Neuron (in vitro differentiated cells): ENCODE results near the gene CDH23.

Experiments used
- H2AFZ ChIP-seq: one replicate; pipeline ENCODE4 v1.6.1; 2013; ENCODE audit warnings: low read depth, mild to moderate bottlenecking, inconsistent platforms, low read length, moderate library complexity
- H3K27me3 ChIP-seq: one replicate; pipeline ENCODE4 v1.6.1; 2013; ENCODE audit warnings: low read length; ENCODE audit not compliant: insufficient read depth
- H3K36me3 ChIP-seq: one replicate; pipeline ENCODE4 v1.6.1; 2013; ENCODE audit warnings: low read length; ENCODE audit not compliant: insufficient read depth
- H3K4me1 ChIP-seq: one replicate; pipeline ENCODE4 v1.6.1; 2013; ENCODE audit warnings: low read length; ENCODE audit not compliant: insufficient read depth
- H3K4me3 ChIP-seq: 2 replicates; pipeline ENCODE4 v1.5.1; 2013; ENCODE audit warnings: mild to moderate bottlenecking, low read length, moderate library complexity
- H3K9me3 ChIP-seq: one replicate; pipeline ENCODE4 v1.6.1; 2013; ENCODE audit warnings: low read length

Gene CDH23

GRCh38 chr10:71746344-71747037, 349.8 kb downstream of the CDH23 start:
- no peaks in the 10 kb centered on the region for H3K36me3 ChIP-seq
- no peak overlapping the region for H3K4me3 ChIP-seq
- H2AFZ ChIP-seq: no peak overlapping the region
- peaks cover 4% of the 10 kb centered on the region for H3K27me3 ChIP-seq
- H3K4me1 ChIP-seq: no peaks in the 10 kb centered on the region
- no peaks in the 10 kb centered on the region for H3K9me3 ChIP-seq

DNA sequence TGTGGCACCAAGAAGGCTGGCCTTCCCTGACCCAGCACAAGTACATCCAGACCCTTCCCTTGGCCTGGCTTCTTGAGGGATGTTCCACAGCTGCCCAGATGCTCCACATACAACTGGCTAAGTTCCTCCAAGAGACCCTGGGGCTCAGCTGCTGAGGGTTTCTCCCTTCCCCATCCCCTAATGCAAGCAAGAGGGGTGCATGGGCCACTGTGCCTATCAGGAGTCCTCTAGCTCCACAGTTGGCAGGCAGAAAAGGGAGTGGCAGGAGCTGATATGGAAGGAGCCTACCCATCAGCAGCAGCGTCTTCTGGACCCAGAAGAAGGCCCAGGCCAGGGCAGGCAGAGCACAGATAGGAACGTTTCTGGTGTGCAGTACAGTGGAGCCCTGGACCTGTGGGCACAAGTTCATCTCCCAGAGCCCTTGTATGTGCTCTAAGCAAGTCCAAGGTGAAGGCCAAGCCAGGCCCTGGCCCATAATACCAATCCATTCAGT, 350.4 kb downstream of the CDH23 start:
- Histone ChIP-seq H3K9me3 (no peaks in the 10 kb centered on the region), H2AFZ (no peak overlapping the region), H3K27me3 (peaks cover 4% of the 10 kb centered on the region), H3K4me1 (no peaks in the 10 kb centered on the region), H3K4me3 (no peak overlapping the region), H3K36me3 (no peaks in the 10 kb centered on the region)

GRCh38 chr10:71747551-71748523, 351.1 kb downstream of the CDH23 start:
- no peak overlapping the region for H3K4me3 ChIP-seq
- H2AFZ ChIP-seq: no peak overlapping the region
- H3K36me3 ChIP-seq: no peaks in the 10 kb centered on the region
- no peaks in the 10 kb centered on the region for H3K9me3 ChIP-seq
- H3K27me3 ChIP-seq: peaks cover 4% of the 10 kb centered on the region
- H3K4me1 ChIP-seq: no peaks in the 10 kb centered on the region

GRCh38 chr10:71748671-71749191, 352.0 kb downstream of the CDH23 start:
- Histone ChIP-seq H3K36me3 (no peaks in the 10 kb centered on the region), H3K4me3 (no peak overlapping the region), H3K9me3 (no peaks in the 10 kb centered on the region), H2AFZ (no peak overlapping the region), H3K27me3 (peaks cover 8% of the 10 kb centered on the region), H3K4me1 (no peaks in the 10 kb centered on the region)

GRCh38 chr10:71749396-71749795, 352.7 kb downstream of the CDH23 start:
- Histone ChIP-seq H3K4me3 (no peak overlapping the region), H3K9me3 (no peaks in the 10 kb centered on the region), H2AFZ (no peak overlapping the region), H3K27me3 (peaks cover 10% of the 10 kb centered on the region), H3K4me1 (no peaks in the 10 kb centered on the region), H3K36me3 (no peaks in the 10 kb centered on the region)

GRCh38 chr10:71750124-71750841, 353.6 kb downstream of the CDH23 start:
- no peaks in the 10 kb centered on the region for H3K36me3 ChIP-seq
- H3K4me3 ChIP-seq: no peak overlapping the region
- peaks cover 14% of the 10 kb centered on the region for H3K27me3 ChIP-seq
- no peak overlapping the region for H2AFZ ChIP-seq
- H3K9me3 ChIP-seq: no peaks in the 10 kb centered on the region
- H3K4me1 ChIP-seq: no peaks in the 10 kb centered on the region

- H3K27me3 ChIP-seq: peaks cover 19% of the 10 kb centered on the region
- no peak overlapping the region for H2AFZ ChIP-seq
- no peaks in the 10 kb centered on the region for H3K36me3 ChIP-seq
- H3K4me1 ChIP-seq: no peaks in the 10 kb centered on the region
- no peaks in the 10 kb centered on the region for H3K9me3 ChIP-seq
- H3K4me3 ChIP-seq: no peak overlapping the region
Measured at GRCh38 chr10:71750986-71751385, 354.3 kb downstream of the CDH23 start.

DNA sequence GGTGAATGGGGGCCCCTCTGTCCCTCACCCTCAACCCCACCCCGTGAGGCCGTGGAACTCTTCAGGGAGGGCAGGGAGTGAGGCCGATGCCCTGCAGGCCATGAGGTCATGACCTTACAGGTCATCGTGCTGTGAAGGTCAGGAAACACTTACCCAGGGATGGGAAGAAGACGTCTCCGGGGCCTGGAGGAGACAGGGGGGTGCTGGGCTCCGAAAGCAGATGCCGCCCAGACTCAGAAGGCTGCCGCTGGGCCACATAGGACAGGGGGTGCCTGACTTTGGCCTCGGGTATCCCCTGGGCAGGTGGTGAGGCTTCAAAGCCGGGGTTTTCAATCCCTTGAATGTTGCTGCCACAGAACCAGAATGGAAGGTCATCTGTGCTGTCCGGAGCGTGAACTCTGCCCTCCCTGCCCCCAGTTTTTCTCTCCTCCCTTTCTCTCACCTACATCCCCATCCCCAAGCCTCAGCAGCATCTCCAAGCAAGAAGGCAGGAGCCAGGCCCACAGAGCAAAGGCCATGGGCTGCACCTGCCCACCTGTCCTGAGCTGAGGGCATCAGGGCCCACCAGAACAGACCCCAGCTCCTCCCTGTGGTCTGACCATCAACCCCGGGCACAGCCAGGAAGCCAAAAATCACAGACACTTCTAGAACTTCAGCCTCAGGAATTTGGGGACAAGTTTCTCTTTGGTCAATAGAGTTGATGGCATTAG, 354.9 kb downstream of the CDH23 start:
- H3K9me3 ChIP-seq: no peaks in the 10 kb centered on the region
- H2AFZ ChIP-seq: no peak overlapping the region
- no peaks in the 10 kb centered on the region for H3K4me1 ChIP-seq
- no peak overlapping the region for H3K4me3 ChIP-seq
- peaks cover 26% of the 10 kb centered on the region for H3K27me3 ChIP-seq
- no peaks in the 10 kb centered on the region for H3K36me3 ChIP-seq

DNA sequence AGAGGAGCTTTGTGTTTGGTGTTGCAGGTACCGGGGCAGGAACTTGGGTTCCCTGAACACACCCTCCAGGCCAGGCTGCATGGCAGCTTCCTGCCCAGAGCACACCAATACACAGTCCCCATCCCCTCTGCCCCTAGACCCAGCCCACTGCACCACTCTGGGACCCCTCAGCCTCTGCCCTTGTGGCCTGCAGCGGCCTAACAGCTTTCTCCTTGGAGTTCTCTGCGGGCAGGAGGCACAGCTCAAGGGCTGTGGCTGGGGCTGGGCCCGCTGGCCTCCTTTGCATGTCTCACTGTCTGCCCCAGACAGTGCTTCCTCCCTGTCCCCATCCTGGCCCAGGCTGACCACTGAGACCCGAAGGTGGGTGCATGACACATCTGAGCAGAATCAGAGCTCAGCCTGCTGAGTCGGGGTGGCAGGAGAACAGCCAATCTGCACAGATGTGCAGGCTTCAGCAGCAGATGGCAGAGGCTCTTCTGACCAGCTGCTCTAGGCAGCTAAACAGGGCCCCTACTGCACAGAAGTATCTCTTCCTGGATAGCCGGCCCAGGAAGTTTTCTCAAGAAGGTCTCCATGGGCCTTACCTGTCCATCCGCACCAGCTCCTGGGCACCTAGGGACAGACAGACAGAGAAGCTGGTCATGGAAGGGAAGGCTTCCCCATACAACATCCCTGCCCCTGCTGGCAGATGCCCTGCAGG, 355.8 kb downstream of the CDH23 start:
- no peaks in the 10 kb centered on the region for H3K36me3 ChIP-seq
- H3K4me3 ChIP-seq: no peak overlapping the region
- H3K27me3 ChIP-seq: peaks cover 31% of the 10 kb centered on the region
- H3K9me3 ChIP-seq: no peaks in the 10 kb centered on the region
- H3K4me1 ChIP-seq: no peaks in the 10 kb centered on the region
- no peak overlapping the region for H2AFZ ChIP-seq

GRCh38 chr10:71753091-71753959, 356.6 kb downstream of the CDH23 start:
- Histone ChIP-seq H3K9me3 (no peaks in the 10 kb centered on the region), H3K27me3 (peaks cover 34% of the 10 kb centered on the region)

GRCh38 chr10:71753960-71754505, 357.3 kb downstream of the CDH23 start:
- no peak overlapping the region for H3K4me3 ChIP-seq
- no peak overlapping the region for H2AFZ ChIP-seq
- peaks cover 34% of the 10 kb centered on the region for H3K27me3 ChIP-seq
- H3K36me3 ChIP-seq: no peaks in the 10 kb centered on the region
- H3K4me1 ChIP-seq: no peaks in the 10 kb centered on the region
- H3K9me3 ChIP-seq: no peaks in the 10 kb centered on the region

More at GRCh38 chr10:71753091-71753959, 356.6 kb downstream of the CDH23 start:
- Histone ChIP-seq H3K36me3 (no peaks in the 10 kb centered on the region), H3K4me3 (no peak overlapping the region), H2AFZ (no peak overlapping the region), H3K4me1 (no peaks in the 10 kb centered on the region)
